H7 (cell line): Measurements from ENCODE around the gene CTPS1. TPM values are rescaled to one million over a fixed set of nuclear protein-coding genes. Genes with fewer than 3 reads are reported as not detected.

Experiments used
- DNase-seq: peaks from one replicate; pipeline ENCODE4 v3.0.0; 2012
- H3K27me3 ChIP-seq: 2 replicates; pipeline ENCODE4 v1.6.0; 2011; ENCODE audit warnings: mild to moderate bottlenecking, low read length; ENCODE audit not compliant: control insufficient read depth, insufficient read depth
- H3K36me3 ChIP-seq: replicated peaks from 2 replicates; pipeline ENCODE4 v1.5.1; 2011; ENCODE audit warnings: low read length; ENCODE audit not compliant: control insufficient read depth, insufficient read depth
- H3K4me3 ChIP-seq: 2 replicates; pipeline ENCODE4 v1.5.1; 2011; ENCODE audit warnings: low read depth, mild to moderate bottlenecking, control low read depth, low read length, moderate library complexity; ENCODE audit not compliant: insufficient read depth
- total RNA-seq: library from RNA; depleted of rRNA; stranded (reverse); fragments of >200 nt; shearing (Covaris generic); gene quantifications from 2 replicates; pipeline ENCODE4 v1.2.3, GENCODE V29; 2014; rRNA removed

The CTPS1 gene
- total RNA-seq, 1 experiment from 2014 or later = 81.9 TPM

DNA sequence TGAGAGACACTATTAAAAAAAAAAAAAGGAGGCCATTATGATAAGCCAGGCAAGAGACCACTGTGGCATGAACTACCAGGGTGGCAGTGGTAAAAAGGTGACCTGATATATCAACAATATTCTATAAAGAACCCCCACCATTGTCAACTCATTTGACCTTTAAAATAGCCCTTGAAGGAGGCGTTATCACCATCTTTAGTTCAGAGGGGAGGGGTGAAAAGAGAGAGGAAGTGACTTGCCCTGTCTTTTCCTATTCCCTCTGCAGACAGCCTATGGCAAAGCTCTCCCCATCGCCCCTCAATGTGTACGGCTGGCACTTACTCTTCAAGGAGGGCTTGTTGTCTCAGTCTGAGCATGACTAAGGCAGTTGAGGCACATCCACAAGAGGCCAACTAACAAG, 53.8 kb downstream of the CTPS1 start:
- Histone ChIP-seq H3K4me3 (no peak overlapping the region), H3K36me3 (peaks cover 2% of the 10 kb centered on the region), H3K27me3 (no peaks in the 10 kb centered on the region)
- DNase-seq = no peak

GRCh38 chr1:41037116-41037903, 57.8 kb downstream of the CTPS1 start:
- no peak overlapping the region for H3K4me3 ChIP-seq
- H3K36me3 ChIP-seq = peaks cover 2% of the 10 kb centered on the region
- H3K27me3 ChIP-seq = no peaks in the 10 kb centered on the region
- DNase-seq = no peak

DNA sequence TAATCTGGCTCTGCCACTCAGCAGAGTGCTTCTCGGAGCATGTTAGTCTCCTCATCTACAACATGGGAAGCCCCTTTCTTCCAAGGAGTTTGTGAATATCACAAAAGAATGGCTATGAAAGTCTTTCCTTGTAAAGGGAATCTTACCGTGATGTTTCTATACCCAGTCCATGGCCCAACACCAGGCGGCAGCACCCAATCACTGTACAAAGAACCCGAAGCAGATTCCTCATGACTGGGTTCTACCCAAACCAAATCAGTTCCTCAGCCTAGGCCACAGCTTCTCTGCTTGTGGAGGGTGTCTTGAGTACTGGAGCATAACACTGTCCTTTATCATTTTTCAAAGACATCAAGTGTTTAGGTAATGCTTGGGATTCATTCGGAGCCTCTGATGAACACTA, 58.6 kb downstream of the CTPS1 start:
- Histone ChIP-seq H3K36me3 (peaks cover 2% of the 10 kb centered on the region), H3K4me3 (no peak overlapping the region), H3K27me3 (no peaks in the 10 kb centered on the region)
- DNase-seq = no peak

GRCh38 chr1:41041614-41042270, 62.2 kb downstream of the CTPS1 start:
- Histone ChIP-seq H3K27me3 (no peaks in the 10 kb centered on the region), H3K36me3 (no peaks in the 10 kb centered on the region; the same call in 1 of the 2 replicates)
- no peak for DNase-seq

DNA sequence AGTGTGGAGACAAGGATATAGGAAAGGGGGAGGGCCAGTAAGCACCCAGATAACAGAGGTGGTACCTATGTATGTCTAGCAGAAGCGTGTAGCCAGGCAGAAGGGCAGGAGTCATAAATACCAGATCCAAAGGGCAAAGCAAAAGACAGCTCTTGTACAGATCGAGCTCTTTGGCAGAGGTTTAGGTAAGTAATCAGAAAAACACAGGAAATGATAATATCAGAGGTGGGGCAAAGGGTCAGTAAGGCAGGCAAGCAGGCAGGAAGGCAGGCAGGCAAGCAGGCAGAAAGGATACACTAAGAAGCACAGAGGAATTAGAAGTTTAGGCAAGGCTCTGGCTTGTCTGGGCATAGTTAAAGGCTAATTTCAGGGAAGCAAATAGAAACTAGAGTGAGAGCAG, 64.7 kb downstream of the CTPS1 start:
- Histone ChIP-seq H3K36me3 (peaks cover 2% of the 10 kb centered on the region; the same call in 1 of the 2 replicates), H3K27me3 (no peaks in the 10 kb centered on the region)

More at GRCh38 chr1:41041614-41042270, 62.2 kb downstream of the CTPS1 start:
- H3K4me3 ChIP-seq = no peak overlapping the region

GRCh38 chr1:41045740-41046139, 66.2 kb downstream of the CTPS1 start:
- DNase-seq = no peak
- Histone ChIP-seq H3K4me3 (no peak overlapping the region), H3K36me3 (peaks cover 2% of the 10 kb centered on the region; the same call in 1 of the 2 replicates), H3K27me3 (no peaks in the 10 kb centered on the region)

More for the DNA sequence above, 64.7 kb downstream of the CTPS1 start:
- H3K4me3 ChIP-seq = no peak overlapping the region
- no peak for DNase-seq

DNA sequence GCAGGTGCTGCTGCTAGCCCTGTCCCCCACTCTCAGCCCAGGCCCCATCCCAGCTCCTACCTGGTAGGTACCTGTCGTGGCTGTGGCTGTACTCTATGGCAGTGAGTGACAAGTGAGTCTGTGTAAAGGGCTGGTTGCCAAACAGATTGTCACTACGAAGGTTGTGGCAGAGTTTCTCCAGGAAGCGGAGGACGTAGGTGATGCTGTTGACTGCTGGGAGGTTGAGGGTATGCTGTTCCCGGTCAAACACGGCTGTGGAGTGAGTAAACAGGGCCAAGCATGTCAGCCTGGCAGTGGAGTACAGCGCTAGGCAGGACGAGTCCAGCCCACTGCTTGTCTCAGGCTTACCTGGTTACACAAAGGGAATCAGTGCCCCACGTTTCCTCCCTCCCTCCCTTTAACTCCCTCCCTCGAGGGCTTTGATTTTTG, 66.9 kb downstream of the CTPS1 start:
- peaks cover 2% of the 10 kb centered on the region; the same call in 1 of the 2 replicates for H3K36me3 ChIP-seq
- H3K27me3 ChIP-seq = no peaks in the 10 kb centered on the region
- DNase-seq = no peak
- no peak overlapping the region for H3K4me3 ChIP-seq

GRCh38 chr1:41048540-41048939, 69.0 kb downstream of the CTPS1 start:
- no peak for DNase-seq
- H3K27me3 ChIP-seq = no peaks in the 10 kb centered on the region
- no peak overlapping the region for H3K4me3 ChIP-seq
- H3K36me3 ChIP-seq = peaks cover 2% of the 10 kb centered on the region; the same call in 1 of the 2 replicates

GRCh38 chr1:41051022-41051421, 71.5 kb downstream of the CTPS1 start:
- H3K4me3 ChIP-seq = no peak overlapping the region
- no peaks in the 10 kb centered on the region for H3K27me3 ChIP-seq
- no peak for DNase-seq
- H3K36me3 ChIP-seq = peaks cover 2% of the 10 kb centered on the region; the same call in 1 of the 2 replicates

DNA sequence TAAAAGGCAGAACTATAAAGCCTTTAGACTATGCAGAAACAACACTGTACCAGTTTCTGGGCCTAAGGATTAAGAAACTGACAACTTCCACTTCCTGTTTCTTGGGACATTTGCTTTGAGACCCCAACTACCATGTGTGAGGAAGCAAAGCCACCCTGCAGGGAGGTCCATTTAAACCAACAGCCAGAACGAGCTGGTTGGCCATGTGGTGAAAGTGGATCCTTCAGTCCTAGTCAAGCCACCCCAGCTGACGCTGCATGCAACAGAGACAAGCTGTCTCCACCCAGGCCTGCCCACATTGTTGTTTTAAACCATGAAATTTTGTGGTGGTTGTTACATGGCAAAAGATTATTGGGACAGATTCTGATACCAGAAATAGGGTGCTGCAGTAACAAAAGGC, 73.8 kb downstream of the CTPS1 start:
- Histone ChIP-seq H3K27me3 (no peaks in the 10 kb centered on the region), H3K4me3 (no peak overlapping the region), H3K36me3 (peaks cover 2% of the 10 kb centered on the region; the same call in 1 of the 2 replicates)
- no peak for DNase-seq

GRCh38 chr1:41056907-41057306, 77.4 kb downstream of the CTPS1 start:
- H3K36me3 ChIP-seq = no peaks in the 10 kb centered on the region; the same call in 1 of the 2 replicates
- H3K27me3 ChIP-seq = no peaks in the 10 kb centered on the region
- no peak overlapping the region for H3K4me3 ChIP-seq
- no peak for DNase-seq

Other genes with a start within 250 kb of the CTPS1 start
- 1.5 and 2.7 TPM in 2 replicates for gene KCNQ4, start 195.9 kb upstream of the CTPS1 start, total RNA-seq
- 13.9 and 15.7 TPM in 2 replicates for gene CITED4, start 117.3 kb upstream of the CTPS1 start, total RNA-seq
- gene SLFNL1, start 42.0 kb downstream of the CTPS1 start, total RNA-seq = 0.30 TPM in 1 of 2 replicates, not detected in the other